Gastroesophageal sphincter (tissue), 4 donors: ENCODE results near the gene MST1R. TPM values are rescaled to one million over a fixed set of nuclear protein-coding genes. Genes with fewer than 3 reads are reported as not detected.

ENCODE experiments used
- ATAC-seq: fragments of 150-250 bp; one replicate; pipeline ENCODE4 v1.9.1; 2016; ENCODE audit warnings: mild to moderate bottlenecking, moderate library complexity
- H3K27ac ChIP-seq, 4 donors: fragments of 200-600 bp; sonication (generic) in 3 of 4; 1 replicate in 3 of 4; 2 replicates in 1 of 4; pipeline ENCODE4 v1.5.1; 2016 to 2019
- H3K27me3 ChIP-seq: fragments of 200-600 bp; sonication (generic); one replicate; pipeline ENCODE4 v1.5.1; 2019
- H3K36me3 ChIP-seq, 2 donors: fragments of 200-600 bp; sonication (generic); one replicate each; pipeline ENCODE4 v1.5.1; 2019; ENCODE audit warnings: control low read depth in 1 of 2
- H3K4me1 ChIP-seq, 3 donors: fragments of 200-600 bp; sonication (generic); 1 replicate in 2 of 3; 2 replicates in 1 of 3; pipeline ENCODE4 v1.5.1; 2016 to 2019; ENCODE audit warnings: control low read depth in 2 of 3
- H3K4me3 ChIP-seq, 2 donors: fragments of 200-600 bp; sonication (generic); one replicate each; pipeline ENCODE4 v1.5.1; 2019; ENCODE audit warnings: mild to moderate bottlenecking in 1 of 2, moderate library complexity in 1 of 2
- H3K9me3 ChIP-seq, 3 donors: fragments of 200-600 bp; sonication (generic); one replicate each; pipeline ENCODE4 v1.5.1; 2017 to 2019; ENCODE audit warnings: control low read depth in 2 of 3
- CTCF ChIP-seq, 4 experiments: fragments of 200-600 bp in 2 of 4; fragments of 450-650 bp in 2 of 4; sonication (generic) in 1 of 4; IDR thresholded peaks; one replicate each; pipeline ENCODE4 v1.5.1; 2017 to 2019; ENCODE audit warnings: antibody characterized with exemption in 4 of 4, mild to moderate bottlenecking in 2 of 4, moderate library complexity in 2 of 4
- EP300 ChIP-seq: sonication (generic); formaldehyde crosslinking; IDR thresholded peaks from one replicate; pipeline ENCODE4 v1.6.1; 2017; ENCODE audit warnings: antibody characterized with exemption, mild to moderate bottlenecking
- POLR2A ChIP-seq, 2 donors: fragments of 450-650 bp; IDR thresholded peaks; one replicate each; pipeline ENCODE4 v1.6.1; 2017; ENCODE audit warnings: antibody characterized with exemption in 2 of 2, mild to moderate bottlenecking in 2 of 2, moderate library complexity in 1 of 2
- POLR2AphosphoS5 ChIP-seq: sonication (generic); formaldehyde crosslinking; IDR thresholded peaks from one replicate; pipeline ENCODE4 v1.6.1; 2017; ENCODE audit warnings: antibody characterized with exemption
- WGBS, 2 donors: methylation state at CpG; one replicate each; pipeline ENCODE4 v1.1.5; 2018; ENCODE audit warnings: low coverage in 1 of 2; 5-methylcytosine and 5-hydroxymethylcytosine counted together
- total RNA-seq, 4 donors: library from RNA; depleted of rRNA; stranded (reverse); fragments of >200 nt; gene quantifications; one replicate each; pipeline ENCODE4 v1.1.0, GENCODE V29; 2016

The MST1R gene
- total RNA-seq, 4 donors from 2014 or later, result 1.2 to 5.9 (median 2.0) TPM

GRCh38 chr3:49896345-49896744 lies 7.3 kb downstream of the MST1R start:
- no peak overlapping the region for H3K4me3 ChIP-seq
- H3K9me3 ChIP-seq, result no peaks in the 10 kb centered on the region
- no peak overlapping the region for H3K27ac ChIP-seq
- no CpG with 5 or more reads among the region's 5 CpGs for WGBS, 2 donors
- ATAC-seq, result no peak
- H3K4me1 ChIP-seq, result peaks cover 0 to 16% (median 0%) of the 10 kb centered on the region in 3 donors
- peaks cover 0 to 35% of the 10 kb centered on the region in 2 donors for H3K36me3 ChIP-seq
- no peaks in the 10 kb centered on the region for H3K27me3 ChIP-seq
- TF ChIP-seq EP300, result no peak
- TF ChIP-seq CTCF (IDR thresholded peaks at IDR 0.05), result no peak
- TF ChIP-seq POLR2A (IDR thresholded peaks at IDR 0.05), result no peak
- TF ChIP-seq POLR2AphosphoS5, result no peak

GRCh38 chr3:49895791-49896190 lies 7.9 kb downstream of the MST1R start:
- no peak overlapping the region for H3K27ac ChIP-seq
- H3K4me3 ChIP-seq, result no peak overlapping the region
- H3K27me3 ChIP-seq, result no peaks in the 10 kb centered on the region
- ATAC-seq, result no peak
- peaks cover 0 to 10% (median 0%) of the 10 kb centered on the region in 3 donors for H3K4me1 ChIP-seq
- WGBS, 2 donors, result 87% methylated on average over 3 of the region's 9 CpGs; no CpG with 5 or more reads in 1 of the 2 donors
- TF ChIP-seq CTCF (IDR thresholded peaks at IDR 0.05), result no peak
- no peak for TF ChIP-seq POLR2A (IDR thresholded peaks at IDR 0.05)
- TF ChIP-seq EP300, result no peak
- TF ChIP-seq POLR2AphosphoS5, result no peak
- H3K36me3 ChIP-seq, result peaks cover 0 to 35% of the 10 kb centered on the region in 2 donors
- H3K9me3 ChIP-seq, result no peaks in the 10 kb centered on the region

- Histone ChIP-seq H3K4me3 (no peak overlapping the region), H3K27me3 (no peaks in the 10 kb centered on the region), H3K27ac (no peak overlapping the region), H3K36me3 (no peaks in the 10 kb centered on the region), H3K9me3 (no peaks in the 10 kb centered on the region), H3K4me1 (no peaks in the 10 kb centered on the region)
- ATAC-seq, result no peak
- 58 to 76% methylated on average over 5 to 7 of the region's 10 CpGs for WGBS, 2 donors
- TF ChIP-seq CTCF (IDR thresholded peaks at IDR 0.05), result no peak
- TF ChIP-seq POLR2AphosphoS5, result no peak
- no peak for TF ChIP-seq POLR2A (IDR thresholded peaks at IDR 0.05)
- TF ChIP-seq EP300, result no peak
Observed at GRCh38 chr3:49889296-49889695, 14.4 kb downstream of the MST1R start.

GRCh38 chr3:49886922-49887265 lies 16.8 kb downstream of the MST1R start:
- Histone ChIP-seq H3K4me1 (peaks cover 0 to 9% (median 3%) of the 10 kb centered on the region in 3 donors), H3K4me3 (no peak overlapping the region), H3K36me3 (no peaks in the 10 kb centered on the region), H3K9me3 (no peaks in the 10 kb centered on the region), H3K27ac (no peak overlapping the region), H3K27me3 (no peaks in the 10 kb centered on the region)
- ATAC-seq, result no peak
- TF ChIP-seq CTCF (IDR thresholded peaks at IDR 0.05), result no peak

GRCh38 chr3:49883998-49884397 lies 19.7 kb downstream of the MST1R start:
- WGBS, 2 donors, result no CpG with 5 or more reads among the region's 4 CpGs
- H3K4me3 ChIP-seq, result no peak overlapping the region
- no peak overlapping the region for H3K27ac ChIP-seq
- no peaks in the 10 kb centered on the region for H3K36me3 ChIP-seq
- no peaks in the 10 kb centered on the region for H3K27me3 ChIP-seq
- no peaks in the 10 kb centered on the region for H3K9me3 ChIP-seq
- peaks cover 0 to 30% (median 6%) of the 10 kb centered on the region in 3 donors for H3K4me1 ChIP-seq
- TF ChIP-seq POLR2AphosphoS5 (no peak), POLR2A (IDR thresholded peaks at IDR 0.05) (no peak), CTCF (IDR thresholded peaks at IDR 0.05) (no peak), EP300 (no peak)
- ATAC-seq, result no peak
